ENCODE results near the gene FADS1.

The FADS1 gene

DNA sequence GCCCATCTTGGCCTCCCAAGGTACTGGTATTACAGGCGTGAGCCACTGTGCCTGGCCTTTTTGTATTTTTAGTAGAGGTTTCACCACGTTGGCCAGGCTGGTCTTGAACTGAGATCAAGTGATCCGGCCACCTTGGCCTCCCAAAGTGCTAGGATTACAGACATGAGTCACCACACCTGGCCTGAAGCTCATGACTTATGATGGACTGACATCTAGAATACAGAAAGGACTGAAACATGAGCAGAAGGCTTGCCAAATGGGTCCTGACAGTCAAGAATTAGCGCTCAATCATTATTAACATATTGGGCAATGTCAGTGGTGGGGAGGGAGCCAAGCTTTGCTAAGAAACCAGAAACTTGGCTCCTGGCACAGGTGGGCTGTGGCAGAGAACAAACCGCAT is 5.0 kb downstream of the FADS1 start:
- peaks cover 7% of the 10 kb centered on the region; the same call in 1 of the 2 replicates for H3K9me3 ChIP-seq (ENCODE audit: insufficient read depth, low read length)
- peaks cover 7% of the 10 kb centered on the region for H3K4me1 ChIP-seq (ENCODE audit: insufficient read depth, insufficient read length)
- no peak for DNase-seq (ENCODE audit: low read depth, low spot score)
- no peak overlapping the region for H3K4me3 ChIP-seq (ENCODE audit: insufficient read length, low read depth)
- peaks cover 75% of the 10 kb centered on the region for H3K36me3 ChIP-seq (ENCODE audit: insufficient read depth, insufficient read length, low read length)
- H3K27me3 ChIP-seq (ENCODE audit: insufficient read depth, insufficient read length) = no peaks in the 10 kb centered on the region
- no peak overlapping the region for H3K9ac ChIP-seq (ENCODE audit: insufficient read length, low read depth)
- TF ChIP-seq ZNF274 (IDR thresholded peaks at IDR 0.05; ENCODE audit: low read depth, low read length) (no peak), SUZ12 (IDR thresholded peaks at IDR 0.05; ENCODE audit: extremely low read depth, insufficient read depth, insufficient read length) (no peak), YY1 (IDR thresholded peaks at IDR 0.05; ENCODE audit: insufficient read depth, insufficient read length) (no peak)

DNA sequence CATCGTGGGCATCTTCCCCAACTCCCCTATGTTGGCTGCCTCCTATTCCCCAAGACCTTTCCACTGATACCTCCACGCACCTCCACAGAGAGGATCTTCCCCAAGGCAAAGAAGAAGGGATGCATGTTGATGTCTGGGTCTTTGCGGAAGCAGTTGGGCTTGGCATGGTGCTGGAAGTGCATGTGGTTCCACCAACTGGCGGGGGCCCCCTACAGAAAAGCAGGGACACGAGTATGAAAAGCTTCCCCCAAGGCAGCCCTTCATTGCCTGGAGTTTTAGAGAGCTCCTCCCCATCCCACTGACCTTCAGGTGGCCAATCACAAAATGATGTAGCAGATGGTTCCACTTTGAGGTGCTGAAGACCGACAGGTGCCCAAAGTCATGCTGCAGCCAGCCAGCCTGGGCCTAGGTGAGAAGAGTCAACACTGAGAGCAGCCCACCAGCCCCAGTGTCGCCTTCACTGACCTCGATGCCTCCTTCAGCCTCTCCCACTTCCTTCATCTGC is 6.1 kb downstream of the FADS1 start:
- Histone ChIP-seq H3K4me3 (ENCODE audit: insufficient read length, low read depth) (no peak overlapping the region), H3K4me1 (ENCODE audit: insufficient read depth, insufficient read length) (peaks cover 7% of the 10 kb centered on the region), H3K9ac (ENCODE audit: insufficient read length, low read depth) (no peak overlapping the region), H3K9me3 (ENCODE audit: insufficient read depth, low read length) (peaks cover 7% of the 10 kb centered on the region; the same call in 1 of the 2 replicates), H3K36me3 (ENCODE audit: insufficient read depth, insufficient read length, low read length) (peaks cover 82% of the 10 kb centered on the region), H3K27me3 (ENCODE audit: insufficient read depth, insufficient read length) (no peaks in the 10 kb centered on the region)
- no peak for TF ChIP-seq YY1 (IDR thresholded peaks at IDR 0.05; ENCODE audit: insufficient read depth, insufficient read length)
- no peak for TF ChIP-seq SUZ12 (IDR thresholded peaks at IDR 0.05; ENCODE audit: extremely low read depth, insufficient read depth, insufficient read length)
- no peak for TF ChIP-seq ZNF274 (IDR thresholded peaks at IDR 0.05; ENCODE audit: low read depth, low read length)
- DNase-seq (ENCODE audit: low read depth, low spot score) = no peak

DNA sequence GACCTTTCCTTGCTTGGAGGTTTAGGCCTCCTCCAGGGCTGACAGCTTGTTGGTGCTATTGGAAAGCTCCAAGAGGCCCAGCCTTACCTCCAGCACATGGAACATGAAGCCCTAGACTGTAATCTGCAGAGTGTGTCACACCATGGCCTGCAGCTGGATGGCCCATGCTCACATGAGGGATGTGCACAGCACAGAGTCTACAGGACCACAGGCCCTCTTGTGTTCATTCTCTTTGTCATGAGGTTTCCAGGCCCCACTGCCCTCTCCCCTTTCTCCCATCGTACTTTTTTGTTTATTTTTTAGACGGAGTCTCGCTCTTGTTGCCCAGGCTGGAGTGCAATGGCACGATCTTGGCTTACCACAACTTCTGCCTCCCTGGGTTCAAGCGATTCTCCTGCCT is 10.0 kb downstream of the FADS1 start:
- TF ChIP-seq SUZ12 (IDR thresholded peaks at IDR 0.05; ENCODE audit: extremely low read depth, insufficient read depth, insufficient read length) = no peak
- no peak overlapping the region for H3K4me3 ChIP-seq (ENCODE audit: insufficient read length, low read depth)
- H3K36me3 ChIP-seq (ENCODE audit: insufficient read depth, insufficient read length, low read length) = peaks cover 94% of the 10 kb centered on the region
- no peaks in the 10 kb centered on the region for H3K4me1 ChIP-seq (ENCODE audit: insufficient read depth, insufficient read length)
- no peak overlapping the region for H3K9ac ChIP-seq (ENCODE audit: insufficient read length, low read depth)
- H3K9me3 ChIP-seq (ENCODE audit: insufficient read depth, low read length) = no peaks in the 10 kb centered on the region
- no peaks in the 10 kb centered on the region for H3K27me3 ChIP-seq (ENCODE audit: insufficient read depth, insufficient read length)
- DNase-seq (ENCODE audit: low read depth, low spot score) = no peak

DNA sequence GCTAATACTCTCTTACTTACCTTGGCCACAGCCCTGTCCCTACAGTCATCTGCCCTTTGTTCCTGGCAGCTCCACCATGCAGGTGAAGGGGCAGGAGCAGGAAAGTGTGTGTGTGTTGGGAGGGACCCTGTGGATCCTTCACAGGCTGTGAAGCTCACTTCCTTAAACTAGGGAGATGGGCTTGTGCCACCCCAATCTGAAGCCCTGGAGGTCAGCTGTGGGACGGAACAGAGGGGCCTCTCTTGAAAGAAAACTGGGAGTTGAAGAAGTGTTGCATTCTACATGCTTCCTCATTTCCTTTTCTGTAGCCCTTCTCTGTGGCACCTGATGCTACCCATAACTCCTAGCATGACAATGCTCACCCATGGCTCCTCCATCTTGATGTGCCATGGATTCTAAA is 11.7 kb downstream of the FADS1 start:
- Histone ChIP-seq H3K4me3 (ENCODE audit: insufficient read length, low read depth) (no peak overlapping the region), H3K9ac (ENCODE audit: insufficient read length, low read depth) (no peak overlapping the region), H3K27me3 (ENCODE audit: insufficient read depth, insufficient read length) (no peaks in the 10 kb centered on the region), H3K36me3 (ENCODE audit: insufficient read depth, insufficient read length, low read length) (peaks cover 93% of the 10 kb centered on the region), H3K4me1 (ENCODE audit: insufficient read depth, insufficient read length) (no peaks in the 10 kb centered on the region), H3K9me3 (ENCODE audit: insufficient read depth, low read length) (no peaks in the 10 kb centered on the region)
- TF ChIP-seq YY1 (IDR thresholded peaks at IDR 0.05; ENCODE audit: insufficient read depth, insufficient read length) (no peak), SUZ12 (IDR thresholded peaks at IDR 0.05; ENCODE audit: extremely low read depth, insufficient read depth, insufficient read length) (no peak), ZNF274 (IDR thresholded peaks at IDR 0.05; ENCODE audit: low read depth, low read length) (no peak)
- DNase-seq (ENCODE audit: low read depth, low spot score) = no peak

DNA sequence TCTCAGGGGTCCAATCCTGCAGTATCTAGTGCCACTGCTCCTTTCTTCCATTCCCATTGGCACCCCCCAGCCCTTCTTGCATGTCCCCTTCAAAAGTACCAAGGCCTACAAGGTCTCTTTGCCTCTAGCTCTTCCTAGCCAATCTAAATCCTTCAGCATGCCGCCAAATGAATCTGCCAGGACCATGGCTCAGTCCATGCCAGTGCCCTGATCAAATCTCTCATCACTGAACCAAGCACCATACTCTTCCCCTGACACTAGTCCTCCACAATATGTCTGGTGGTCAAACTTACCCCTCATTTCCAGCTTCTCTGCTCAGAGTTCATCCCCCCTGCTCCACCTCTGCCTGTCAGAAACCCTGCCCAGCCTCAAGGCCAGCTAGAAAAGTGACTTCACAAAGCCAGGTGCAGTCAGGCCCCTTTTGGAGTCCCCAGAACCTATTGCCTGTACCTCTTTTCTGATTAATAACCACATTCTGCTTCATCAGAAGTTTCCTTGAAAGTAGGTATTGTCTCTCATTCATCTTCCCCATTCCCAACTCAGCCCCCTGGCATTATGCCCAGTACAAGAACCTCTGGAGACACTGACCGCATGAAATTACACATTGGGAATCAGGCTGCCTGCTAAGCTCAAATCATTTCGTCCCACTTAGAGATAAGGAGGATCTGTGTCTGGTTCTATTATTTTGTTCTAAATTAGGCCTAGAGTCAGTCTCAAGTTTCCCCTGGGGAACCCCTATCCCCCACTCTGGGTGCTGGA is 12.7 kb downstream of the FADS1 start:
- no peak overlapping the region for H3K4me3 ChIP-seq (ENCODE audit: insufficient read length, low read depth)

GRCh38 chr11:61802605-61803004 is 14.2 kb downstream of the FADS1 start:
- Histone ChIP-seq H3K9me3 (ENCODE audit: insufficient read depth, low read length) (no peaks in the 10 kb centered on the region), H3K27me3 (ENCODE audit: insufficient read depth, insufficient read length) (no peaks in the 10 kb centered on the region), H3K4me3 (ENCODE audit: insufficient read length, low read depth) (no peak overlapping the region), H3K36me3 (ENCODE audit: insufficient read depth, insufficient read length, low read length) (peaks cover 86% of the 10 kb centered on the region), H3K9ac (ENCODE audit: insufficient read length, low read depth) (no peak overlapping the region), H3K4me1 (ENCODE audit: insufficient read depth, insufficient read length) (no peaks in the 10 kb centered on the region)
- no peak for DNase-seq (ENCODE audit: low read depth, low spot score)
- no peak for TF ChIP-seq YY1 (IDR thresholded peaks at IDR 0.05; ENCODE audit: insufficient read depth, insufficient read length)
- no peak for TF ChIP-seq SUZ12 (IDR thresholded peaks at IDR 0.05; ENCODE audit: extremely low read depth, insufficient read depth, insufficient read length)
- TF ChIP-seq ZNF274 (IDR thresholded peaks at IDR 0.05; ENCODE audit: low read depth, low read length) = no peak

More for the DNA sequence above, 12.7 kb downstream of the FADS1 start:
- H3K27me3 ChIP-seq (ENCODE audit: insufficient read depth, insufficient read length) = no peaks in the 10 kb centered on the region
- H3K9me3 ChIP-seq (ENCODE audit: insufficient read depth, low read length) = no peaks in the 10 kb centered on the region
- H3K9ac ChIP-seq (ENCODE audit: insufficient read length, low read depth) = no peak overlapping the region
- H3K36me3 ChIP-seq (ENCODE audit: insufficient read depth, insufficient read length, low read length) = peaks cover 92% of the 10 kb centered on the region
- no peak for DNase-seq (ENCODE audit: low read depth, low spot score)
- TF ChIP-seq YY1 (IDR thresholded peaks at IDR 0.05; ENCODE audit: insufficient read depth, insufficient read length) (no peak), ZNF274 (IDR thresholded peaks at IDR 0.05; ENCODE audit: low read depth, low read length) (no peak), SUZ12 (IDR thresholded peaks at IDR 0.05; ENCODE audit: extremely low read depth, insufficient read depth, insufficient read length) (no peak)
- no peaks in the 10 kb centered on the region for H3K4me1 ChIP-seq (ENCODE audit: insufficient read depth, insufficient read length)

GRCh38 chr11:61800331-61801281 is 16.2 kb downstream of the FADS1 start:
- no peak for TF ChIP-seq SUZ12 (IDR thresholded peaks at IDR 0.05; ENCODE audit: extremely low read depth, insufficient read depth, insufficient read length)
- no peak for TF ChIP-seq YY1 (IDR thresholded peaks at IDR 0.05; ENCODE audit: insufficient read depth, insufficient read length)
- TF ChIP-seq ZNF274 (IDR thresholded peaks at IDR 0.05; ENCODE audit: low read depth, low read length) = no peak
- no peak overlapping the region for H3K4me3 ChIP-seq (ENCODE audit: insufficient read length, low read depth)
- H3K36me3 ChIP-seq (ENCODE audit: insufficient read depth, insufficient read length, low read length) = peaks cover 91% of the 10 kb centered on the region

More at GRCh38 chr11:61800331-61801281, 16.2 kb downstream of the FADS1 start:
- H3K27me3 ChIP-seq (ENCODE audit: insufficient read depth, insufficient read length) = no peaks in the 10 kb centered on the region
- H3K4me1 ChIP-seq (ENCODE audit: insufficient read depth, insufficient read length) = peaks cover under 1% of the 10 kb centered on the region
- DNase-seq (ENCODE audit: low read depth, low spot score) = no peak
- H3K9ac ChIP-seq (ENCODE audit: insufficient read length, low read depth) = no peak overlapping the region
- H3K9me3 ChIP-seq (ENCODE audit: insufficient read depth, low read length) = no peaks in the 10 kb centered on the region
